ENCODE results near the gene RPS6KB1. TPM values are rescaled to one million over a fixed set of nuclear protein-coding genes. Genes with fewer than 3 reads are reported as not detected.
"Not testable (repeated sequence)": the region's sequence is repeated elsewhere in the genome, so short reads cannot be mapped to it uniquely, and the experiment has no call there.

Gene RPS6KB1
- polyA plus RNA-seq (ENCODE audit: insufficient read length): 51.1 TPM
- long read RNA-seq, donor 1, full-length matches to known transcripts: 4 of 4 reads
- long read RNA-seq, donor 1, partial matches to known transcripts: 0 of 4 reads
- long read RNA-seq, donor 1, other reads (novel, unspliced or antisense): 0 of 4 reads
- long read RNA-seq, donor 2, full-length matches to known transcripts: 4 of 4 reads
- long read RNA-seq, donor 2, partial matches to known transcripts: 0 of 4 reads
- long read RNA-seq, donor 2, other reads (novel, unspliced or antisense): 0 of 4 reads
- long read RNA-seq, donor 3, full-length matches to known transcripts: 5 of 5 reads
- long read RNA-seq, donor 3, partial matches to known transcripts: 0 of 5 reads
- long read RNA-seq, donor 3, other reads (novel, unspliced or antisense): 0 of 5 reads
- long read RNA-seq, donor 4: 0 reads
- long read RNA-seq, donor 5, full-length matches to known transcripts: 5 of 5 reads
- long read RNA-seq, donor 5, partial matches to known transcripts: 0 of 5 reads
- long read RNA-seq, donor 5, other reads (novel, unspliced or antisense): 0 of 5 reads
- long read RNA-seq, donor 6, full-length matches to known transcripts: 4 of 4 reads
- long read RNA-seq, donor 6, partial matches to known transcripts: 0 of 4 reads
- long read RNA-seq, donor 6, other reads (novel, unspliced or antisense): 0 of 4 reads
- long read RNA-seq, donor 7, full-length matches to known transcripts: 5 of 5 reads
- long read RNA-seq, donor 7, partial matches to known transcripts: 0 of 5 reads
- long read RNA-seq, donor 7, other reads (novel, unspliced or antisense): 0 of 5 reads
- long read RNA-seq, donor 8, full-length matches to known transcripts: 1 of 1 reads
- long read RNA-seq, donor 8, partial matches to known transcripts: 0 of 1 reads
- long read RNA-seq, donor 8, other reads (novel, unspliced or antisense): 0 of 1 reads

- DNase-seq: peak; percentile 99
Measured at GRCh38 chr17:59892924-59893675, at the start of gene RPS6KB1, which contains the start of gene TUBD1. TSS of gene RPS6KB1 (plus strand) at chr17:59893121. CDS start at chr17:59893185, 64 bp downstream. TSS of gene TUBD1 (minus strand) at chr17:59892943. CDS start at chr17:59891002, 1,941 bp downstream.

GRCh38 chr17:59844884-59845594 is 47.9 kb upstream of the RPS6KB1 start:
- no peak for DNase-seq

GRCh38 chr17:59845595-59846393 is 47.1 kb upstream of the RPS6KB1 start:
- no peak for DNase-seq

- DNase-seq: no peak
Measured at GRCh38 chr17:59846394-59847165, 46.3 kb upstream of the RPS6KB1 start.

GRCh38 chr17:59848385-59848668 is 44.6 kb upstream of the RPS6KB1 start:
- DNase-seq: no peak

GRCh38 chr17:59848778-59849177 is 44.1 kb upstream of the RPS6KB1 start:
- no peak for DNase-seq

GRCh38 chr17:59850311-59850710 is 42.6 kb upstream of the RPS6KB1 start:
- not testable (repeated sequence) for DNase-seq

GRCh38 chr17:59851439-59852375 is 41.2 kb upstream of the RPS6KB1 start:
- no peak for DNase-seq

- not testable (repeated sequence) for DNase-seq
Measured at GRCh38 chr17:59852847-59853167, 40.1 kb upstream of the RPS6KB1 start.

GRCh38 chr17:59853168-59853918 is 39.6 kb upstream of the RPS6KB1 start:
- no peak for DNase-seq

GRCh38 chr17:59853919-59854729 is 38.8 kb upstream of the RPS6KB1 start:
- DNase-seq: not testable (repeated sequence)

GRCh38 chr17:59856859-59857794 is 35.8 kb upstream of the RPS6KB1 start:
- no peak for DNase-seq

- DNase-seq: no peak
Measured at GRCh38 chr17:59858167-59858816, 34.6 kb upstream of the RPS6KB1 start.

GRCh38 chr17:59858932-59859331 is 34.0 kb upstream of the RPS6KB1 start:
- DNase-seq: no peak

GRCh38 chr17:59859444-59860025 is 33.4 kb upstream of the RPS6KB1 start:
- DNase-seq: no peak
